Liver (tissue), 9 donors: ENCODE measurements around the gene NPNT. TPM values are rescaled to one million over a fixed set of nuclear protein-coding genes. Genes with fewer than 3 reads are reported as not detected.

Experiments used
- DNase-seq: peaks from one replicate; pipeline ENCODE4 v3.0.0-alpha.2; 2017; ENCODE audit warnings: low spot score
- H3K27ac ChIP-seq, 2 donors: one replicate each; pipeline ENCODE4 v1.7.0; 2013; ENCODE audit warnings: inconsistent platforms in 2 of 2, low read length in 2 of 2, control low read depth in 1 of 2, low read depth in 1 of 2, mild to moderate bottlenecking in 1 of 2
- H3K27me3 ChIP-seq, 4 donors: one replicate each; pipeline versions ENCODE4 v1.6.1 to v1.7.0; 2013; ENCODE audit warnings: low read length in 3 of 4, inconsistent platforms in 1 of 4, mild to moderate bottlenecking in 1 of 4, moderate library complexity in 1 of 4; ENCODE audit not compliant: control insufficient read depth in 4 of 4, insufficient read depth in 4 of 4
- H3K36me3 ChIP-seq, 4 donors: one replicate each; pipeline versions ENCODE4 v1.6.1 to v1.7.0; 2013; ENCODE audit warnings: low read length in 3 of 4, mild to moderate bottlenecking in 3 of 4, low read depth in 1 of 4, moderate library complexity in 1 of 4; ENCODE audit not compliant: control insufficient read depth in 4 of 4, insufficient read depth in 3 of 4
- H3K4me1 ChIP-seq, 4 donors: one replicate each; pipeline versions ENCODE4 v1.6.1 to v1.7.0; 2013; ENCODE audit warnings: low read length in 3 of 4, mild to moderate bottlenecking in 3 of 4, moderate library complexity in 1 of 4; ENCODE audit not compliant: control insufficient read depth in 4 of 4, insufficient read depth in 4 of 4
- H3K4me3 ChIP-seq, 3 donors: one replicate each; pipeline versions ENCODE4 v1.6.1 to v1.7.0; 2013; ENCODE audit warnings: low read length in 3 of 3, control low read depth in 1 of 3, low read depth in 1 of 3, mild to moderate bottlenecking in 1 of 3
- H3K9ac ChIP-seq, 2 donors: one replicate each; pipeline ENCODE4 v1.7.0; 2013; ENCODE audit warnings: low read length in 2 of 2, mild to moderate bottlenecking in 2 of 2, moderate library complexity in 2 of 2, control low read depth in 1 of 2, low read depth in 1 of 2
- H3K9me3 ChIP-seq, 4 donors: one replicate each; pipeline versions ENCODE4 v1.6.1 to v1.7.0; 2013; ENCODE audit warnings: low read length in 3 of 4; ENCODE audit not compliant: control insufficient read depth in 4 of 4
- FOXA2 ChIP-seq: IDR thresholded peaks from 2 replicates; pipeline ENCODE4 v1.6.1; 2016; ENCODE audit warnings: antibody characterized with exemption
- HNF4A ChIP-seq, 2 donors: conservative IDR thresholded peaks; 2 replicates each; pipeline ENCODE4 v1.6.1; 2016; ENCODE audit warnings: antibody characterized with exemption in 2 of 2, mild to moderate bottlenecking in 2 of 2
- HNF4G ChIP-seq: IDR thresholded peaks from 2 replicates; pipeline ENCODE4 v1.6.1; 2016; ENCODE audit warnings: antibody characterized with exemption
- JUND ChIP-seq, 2 donors: IDR thresholded peaks; 2 replicates each; pipeline ENCODE4 v1.6.1; 2016; ENCODE audit warnings: antibody characterized with exemption in 2 of 2
- MAX ChIP-seq: IDR thresholded peaks from 2 replicates; pipeline ENCODE4 v1.6.1; 2016; ENCODE audit warnings: antibody characterized with exemption
- NR2F2 ChIP-seq: IDR thresholded peaks from 2 replicates; pipeline ENCODE4 v1.6.1; 2016; ENCODE audit warnings: antibody characterized with exemption
- RAD21 ChIP-seq, 2 donors: IDR thresholded peaks; 2 replicates each; pipeline ENCODE4 v1.6.1; 2016; ENCODE audit warnings: antibody characterized with exemption in 2 of 2, mild to moderate bottlenecking in 2 of 2
- REST ChIP-seq: IDR thresholded peaks from 2 replicates; pipeline ENCODE4 v1.6.1; 2016; ENCODE audit warnings: antibody characterized with exemption, mild to moderate bottlenecking
- RXRA ChIP-seq, 2 donors: IDR thresholded peaks; 2 replicates each; pipeline ENCODE4 v1.6.1; 2017 to 2018; ENCODE audit warnings: antibody characterized with exemption in 2 of 2, mild to moderate bottlenecking in 1 of 2
- TAF1 ChIP-seq: conservative IDR thresholded peaks from 2 replicates; pipeline ENCODE4 v1.6.1; 2016; ENCODE audit warnings: antibody characterized with exemption, mild to moderate bottlenecking
- YY1 ChIP-seq: IDR thresholded peaks from 2 replicates; pipeline ENCODE4 v1.6.1; 2016; ENCODE audit warnings: antibody characterized with exemption, mild to moderate bottlenecking
- ZBTB33 ChIP-seq: IDR thresholded peaks from 2 replicates; pipeline ENCODE4 v1.6.1; 2016; ENCODE audit warnings: antibody characterized with exemption
- WGBS: extraction: QIAGEN DNeasy Blood & Tissue Kit; methylation state at CpG from one replicate; pipeline ENCODE4 v1.1.7; 2013; 5-methylcytosine and 5-hydroxymethylcytosine counted together
- polyA plus RNA-seq, 2 donors: library from polyadenylated mRNA; stranded (reverse) in 1 of 2; unstranded in 1 of 2; fragments of 200-250 nt in 1 of 2; fragments of >200 nt in 1 of 2; fragmentation: Nextera tagmentation in 1 of 2; extraction: Ambion mirVana in 1 of 2; gene quantifications; one replicate each; pipeline versions ENCODE4 v1.2.1 to v1.2.3, GENCODE V29; 2013 to 2015
- total RNA-seq, 2 donors: library from RNA; depleted of rRNA; stranded (reverse); fragments of >200 nt; gene quantifications; one replicate each; pipeline ENCODE4 v1.2.3, GENCODE V29; 2014
- TF ChIP-seq, protein P1 (sequence below): fragments of 150-350 bp; IDR thresholded peaks from 2 replicates; pipeline ENCODE4 v1.5.1; 2017; ENCODE audit warnings: improper control_type of control experiment, low read depth, low read length; ENCODE audit not compliant: missing input control
- donor health status: healthy.
- donor health status: healthy.
- donor health status: healthy.
- donor health status: healthy.
- donor health status: healthy.

NPNT gene
- total and polyA plus RNA-seq, 4 donors, result 1.3 to 4.4 (median 2.0) TPM

DNA sequence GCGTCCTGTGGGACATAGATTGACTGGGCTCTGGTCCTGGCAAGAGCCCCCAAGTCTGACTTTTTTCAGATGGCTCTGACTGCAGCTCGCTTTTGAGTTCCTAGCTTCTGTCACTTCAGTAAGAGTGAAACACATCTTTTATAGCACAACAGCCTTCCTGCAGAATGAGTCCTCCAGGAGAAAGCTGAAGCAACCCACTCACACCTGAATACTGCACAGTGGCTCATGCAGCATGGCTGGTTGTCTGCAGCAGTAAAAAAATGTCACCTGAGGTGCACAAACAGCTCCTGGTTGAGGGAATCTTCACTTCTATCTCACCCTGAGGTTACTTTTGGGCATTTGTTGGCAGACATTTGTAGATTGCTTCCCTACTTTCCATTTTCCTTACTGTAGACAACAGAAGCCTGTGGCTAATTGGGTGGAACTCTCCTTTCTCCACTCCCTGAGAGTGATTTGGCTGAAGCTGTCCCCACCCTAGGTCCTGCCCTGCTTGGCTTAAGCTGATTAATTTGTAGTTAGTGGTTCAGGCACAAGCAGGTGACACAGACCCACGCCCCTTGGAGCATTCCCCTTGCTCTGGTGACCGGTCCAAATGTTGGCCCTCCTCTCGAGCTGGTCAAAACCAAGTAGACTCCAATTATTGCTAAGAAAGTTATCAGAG is 99.7 kb downstream of the NPNT start:
- H3K9ac ChIP-seq, result no peak overlapping the region
- DNase-seq, result no peak
- H3K9me3 ChIP-seq, result no peaks in the 10 kb centered on the region
- no peaks in the 10 kb centered on the region for H3K36me3 ChIP-seq
- no peaks in the 10 kb centered on the region for H3K4me1 ChIP-seq
- TF ChIP-seq MAX (no peak), REST (no peak), ZBTB33 (no peak), HNF4A (conservative IDR thresholded peaks at IDR 0.05) (no peak), FOXA2 (no peak), YY1 (no peak), JUND (IDR thresholded peaks at IDR 0.05) (no peak), RXRA (IDR thresholded peaks at IDR 0.05) (no peak), TAF1 (no peak)
- no peak overlapping the region for H3K4me3 ChIP-seq
- 89% methylated on average over 5 of the region's 5 CpGs for WGBS
- no peaks in the 10 kb centered on the region for H3K27me3 ChIP-seq
- no peak overlapping the region for H3K27ac ChIP-seq

- no peak overlapping the region for H3K4me3 ChIP-seq
- 74% methylated on average over 7 of the region's 7 CpGs for WGBS
- TF ChIP-seq ZBTB33 (no peak), JUND (IDR thresholded peaks at IDR 0.05) (no peak), RAD21 (IDR thresholded peaks at IDR 0.05) (no peak), REST (no peak), YY1 (no peak), HNF4G (no peak), RXRA (IDR thresholded peaks at IDR 0.05) (no peak), MAX (no peak), NR2F2 (no peak), FOXA2 (no peak)
- TF ChIP-seq, protein P1, sequence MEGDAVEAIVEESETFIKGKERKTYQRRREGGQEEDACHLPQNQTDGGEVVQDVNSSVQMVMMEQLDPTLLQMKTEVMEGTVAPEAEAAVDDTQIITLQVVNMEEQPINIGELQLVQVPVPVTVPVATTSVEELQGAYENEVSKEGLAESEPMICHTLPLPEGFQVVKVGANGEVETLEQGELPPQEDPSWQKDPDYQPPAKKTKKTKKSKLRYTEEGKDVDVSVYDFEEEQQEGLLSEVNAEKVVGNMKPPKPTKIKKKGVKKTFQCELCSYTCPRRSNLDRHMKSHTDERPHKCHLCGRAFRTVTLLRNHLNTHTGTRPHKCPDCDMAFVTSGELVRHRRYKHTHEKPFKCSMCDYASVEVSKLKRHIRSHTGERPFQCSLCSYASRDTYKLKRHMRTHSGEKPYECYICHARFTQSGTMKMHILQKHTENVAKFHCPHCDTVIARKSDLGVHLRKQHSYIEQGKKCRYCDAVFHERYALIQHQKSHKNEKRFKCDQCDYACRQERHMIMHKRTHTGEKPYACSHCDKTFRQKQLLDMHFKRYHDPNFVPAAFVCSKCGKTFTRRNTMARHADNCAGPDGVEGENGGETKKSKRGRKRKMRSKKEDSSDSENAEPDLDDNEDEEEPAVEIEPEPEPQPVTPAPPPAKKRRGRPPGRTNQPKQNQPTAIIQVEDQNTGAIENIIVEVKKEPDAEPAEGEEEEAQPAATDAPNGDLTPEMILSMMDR, result no peak
- H3K36me3 ChIP-seq, result no peaks in the 10 kb centered on the region
- no peak overlapping the region for H3K27ac ChIP-seq
- no peak overlapping the region for H3K9ac ChIP-seq
- DNase-seq, result no peak
- no peaks in the 10 kb centered on the region for H3K9me3 ChIP-seq
- no peaks in the 10 kb centered on the region for H3K4me1 ChIP-seq
- H3K27me3 ChIP-seq, result no peaks in the 10 kb centered on the region
Measured at GRCh38 chr4:105996845-105997244, 101.6 kb downstream of the NPNT start.
